Kidney (tissue), 2 donors: Measurements from ENCODE around the gene RTRAF. TPM values are rescaled to one million over a fixed set of nuclear protein-coding genes. Genes with fewer than 3 reads are reported as not detected.

Experiments
- polyA plus RNA-seq: library from polyadenylated mRNA; stranded (reverse); fragments of 350-450 nt; fragmentation: Illumina TruSeq; extraction: RNeasy Lipid Tissue Mini Kit (QIAGEN cat#74804); gene quantifications from one replicate; pipeline ENCODE4 v1.2.3, GENCODE V29; 2014; ENCODE audit warnings: low read depth, low replicate concordance; ENCODE audit not compliant: insufficient read depth
- total RNA-seq: library from RNA; stranded (reverse); fragmentation: NEBNext Ultra II Directional; extraction: Animal tissue kit (Norgen Biotek cat#: 25700); gene quantifications from one replicate; pipeline ENCODE4 v1.2.1, GENCODE V29; 2021
- donor health status: DM: yes; HTN: yes; CAD: no.

RTRAF gene
- total and polyA plus RNA-seq, 2 donors from 2014 or later: 116 to 250 TPM

Other genes with a start within 250 kb of the RTRAF start
- gene GNG2, start 128.9 kb upstream of the RTRAF start, total RNA-seq: 35.6 TPM
- gene GNG2, start 128.9 kb upstream of the RTRAF start, polyA plus RNA-seq: 4.0 TPM
- 37.7 TPM for gene NID2, start 79.5 kb downstream of the RTRAF start, total RNA-seq
- 7.1 TPM for gene NID2, start 79.5 kb downstream of the RTRAF start, polyA plus RNA-seq